ENCODE measurements around the gene CXorf58.
A peak's percentile ranks its signal among the peaks of the same experiment; 100 is the strongest.

The CXorf58 gene

GRCh38 chrX:23981711-23982110, 73.9 kb downstream of the CXorf58 start:
- no peak for TF ChIP-seq POLR2A (IDR thresholded peaks at IDR 0.05; ENCODE audit: low read depth, low read length)
- TF ChIP-seq SPI1 (IDR thresholded peaks at IDR 0.05; ENCODE audit: low read depth, low read length), result no peak
- TF ChIP-seq TAF1 (IDR thresholded peaks at IDR 0.05; ENCODE audit: low read depth, low read length), result no peak
- no peak for TF ChIP-seq PAX5 (IDR thresholded peaks at IDR 0.05; ENCODE audit: insufficient read depth, low read length, severe bottlenecking)
- no peak for TF ChIP-seq POLR2AphosphoS5 (IDR thresholded peaks at IDR 0.05; ENCODE audit: low read depth, low read length)
- no peak for TF ChIP-seq POU2F2 (IDR thresholded peaks at IDR 0.05; ENCODE audit: low read depth, low read length)
- FAIRE-seq (peak; percentile 31), DNase-seq (ENCODE audit: insufficient read length, low spot score) (no peak)

- DNase-seq (ENCODE audit: insufficient read length, low spot score) (no peak), FAIRE-seq (no peak)
- TF ChIP-seq POU2F2 (IDR thresholded peaks at IDR 0.05; ENCODE audit: low read depth, low read length) (no peak), PAX5 (IDR thresholded peaks at IDR 0.05; ENCODE audit: insufficient read depth, low read length, severe bottlenecking) (no peak), SPI1 (IDR thresholded peaks at IDR 0.05; ENCODE audit: low read depth, low read length) (no peak)
Measured at GRCh38 chrX:23982891-23983290, 75.1 kb downstream of the CXorf58 start.
